Brain microvascular endothelial cell (primary cell): ENCODE data around the gene LPCAT1.

ENCODE experiments used
- DNase-seq: peaks from one replicate; pipeline ENCODE4 v3.0.0-alpha.2; 2020
- H3K27ac ChIP-seq: fragments of 250-450 bp; sonication (Bioruptor Pico); 2 replicates; pipeline ENCODE4 v1.5.1; 2020; ENCODE audit warnings: mild to moderate bottlenecking, moderate library complexity
- H3K27me3 ChIP-seq: fragments of 250-450 bp; sonication (Bioruptor Pico); replicated peaks from 2 replicates; pipeline ENCODE4 v1.5.1; 2020; ENCODE audit warnings: mild to moderate bottlenecking
- H3K36me3 ChIP-seq: fragments of 250-450 bp; sonication (Bioruptor Pico); replicated peaks from 2 replicates; pipeline ENCODE4 v1.5.1; 2020; ENCODE audit warnings: mild to moderate bottlenecking
- H3K4me3 ChIP-seq: 2 replicates; pipeline ENCODE4 v1.5.1; 2011; ENCODE audit warnings: low read depth, mild to moderate bottlenecking, control low read depth, low read length, moderate library complexity
- CTCF ChIP-seq: IDR thresholded peaks from 2 replicates; pipeline ENCODE4 v1.5.1; 2011; ENCODE audit warnings: low read depth, mild to moderate bottlenecking, moderate library complexity, low read length, control low read depth, inconsistent platforms; ENCODE audit errors: missing control alignments
- in situ Hi-C: cut with HindIII; loops from 2 replicates; pipeline ENCODE4 v1.10.0; 2017; ENCODE audit warnings: low sequenced_read_pairs, low pct_ligation_motif_present

The LPCAT1 gene

GRCh38 chr5:1443991-1444360 lies 79.8 kb downstream of the LPCAT1 start:
- Histone ChIP-seq H3K36me3 (no peaks in the 10 kb centered on the region), H3K27ac (no peak overlapping the region), H3K4me3 (no peak overlapping the region), H3K27me3 (peaks cover 49% of the 10 kb centered on the region)
- no peak for DNase-seq
- in situ Hi-C loops, result no loop called here
- TF ChIP-seq CTCF, result no peak

GRCh38 chr5:1443171-1443570 lies 80.6 kb downstream of the LPCAT1 start:
- Histone ChIP-seq H3K36me3 (no peaks in the 10 kb centered on the region), H3K27me3 (peaks cover 49% of the 10 kb centered on the region), H3K27ac (no peak overlapping the region), H3K4me3 (no peak overlapping the region)
- in situ Hi-C loops, result no loop called here
- DNase-seq, result no peak
- TF ChIP-seq CTCF, result no peak

- Histone ChIP-seq H3K27me3 (peaks cover 47% of the 10 kb centered on the region), H3K36me3 (no peaks in the 10 kb centered on the region), H3K27ac (no peak overlapping the region), H3K4me3 (no peak overlapping the region)
- no peak for DNase-seq
- in situ Hi-C loops, result no loop called here
- TF ChIP-seq CTCF, result no peak
These were observed 81.3 kb downstream of the LPCAT1 start for GRCh38 chr5:1442222-1443145.

- Histone ChIP-seq H3K27me3 (peaks cover 39% of the 10 kb centered on the region), H3K36me3 (no peaks in the 10 kb centered on the region), H3K27ac (no peak overlapping the region), H3K4me3 (no peak overlapping the region)
- TF ChIP-seq CTCF, result no peak
- DNase-seq, result no peak
- in situ Hi-C loops, result no loop called here
These were observed 82.4 kb downstream of the LPCAT1 start for GRCh38 chr5:1441166-1441865.

- Histone ChIP-seq H3K36me3 (no peaks in the 10 kb centered on the region), H3K4me3 (no peak overlapping the region), H3K27ac (no peak overlapping the region), H3K27me3 (peaks cover 27% of the 10 kb centered on the region)
- no peak for TF ChIP-seq CTCF
- in situ Hi-C loops, result no loop called here
- DNase-seq, result no peak
These were observed 83.7 kb downstream of the LPCAT1 start for GRCh38 chr5:1440098-1440493.
